ENCODE data around the gene PLEKHH2. TPM values are rescaled to one million over a fixed set of nuclear protein-coding genes. Genes with fewer than 3 reads are reported as not detected.

Gene PLEKHH2
- total RNA-seq, 4 donors from 2014 or later = 38.2 to 85.4 (median 68.7) TPM

- TF ChIP-seq CTCF (IDR thresholded peaks at IDR 0.05; ENCODE audit: low read depth) = no peak
Observed at GRCh38 chr2:43715300-43716098, 78.4 kb downstream of the PLEKHH2 start.

- no peak for TF ChIP-seq CTCF (IDR thresholded peaks at IDR 0.05; ENCODE audit: low read depth)
Observed at GRCh38 chr2:43717322-43717721, 80.3 kb downstream of the PLEKHH2 start.

GRCh38 chr2:43718530-43719124 lies 81.6 kb downstream of the PLEKHH2 start:
- TF ChIP-seq CTCF (IDR thresholded peaks at IDR 0.05; ENCODE audit: low read depth) = no peak

- no peak for TF ChIP-seq CTCF (IDR thresholded peaks at IDR 0.05; ENCODE audit: low read depth)
Observed at GRCh38 chr2:43724728-43725526, 87.9 kb downstream of the PLEKHH2 start.

- TF ChIP-seq CTCF (IDR thresholded peaks at IDR 0.05; ENCODE audit: low read depth) = no peak
Observed at GRCh38 chr2:43725711-43726246, 88.7 kb downstream of the PLEKHH2 start.

- TF ChIP-seq CTCF (IDR thresholded peaks at IDR 0.05; ENCODE audit: low read depth) = no peak
Observed at GRCh38 chr2:43727634-43728014, 90.6 kb downstream of the PLEKHH2 start.
